GM18868 (cell line): ENCODE results near the gene JMJD8.

ENCODE experiments used
- ATAC-seq: cut with Tn5 transposase; IDR thresholded peaks from one replicate; pipeline ENCODE4 v1.9.1; 2021; ENCODE audit warnings: mild to moderate bottlenecking, moderate library complexity; ENCODE audit not compliant: unreplicated experiment

The JMJD8 gene

GRCh38 chr16:644556-644955, 39.6 kb downstream of the JMJD8 start:
- no peak for ATAC-seq

GRCh38 chr16:643050-643368, 41.1 kb downstream of the JMJD8 start:
- ATAC-seq, result no peak

DNA sequence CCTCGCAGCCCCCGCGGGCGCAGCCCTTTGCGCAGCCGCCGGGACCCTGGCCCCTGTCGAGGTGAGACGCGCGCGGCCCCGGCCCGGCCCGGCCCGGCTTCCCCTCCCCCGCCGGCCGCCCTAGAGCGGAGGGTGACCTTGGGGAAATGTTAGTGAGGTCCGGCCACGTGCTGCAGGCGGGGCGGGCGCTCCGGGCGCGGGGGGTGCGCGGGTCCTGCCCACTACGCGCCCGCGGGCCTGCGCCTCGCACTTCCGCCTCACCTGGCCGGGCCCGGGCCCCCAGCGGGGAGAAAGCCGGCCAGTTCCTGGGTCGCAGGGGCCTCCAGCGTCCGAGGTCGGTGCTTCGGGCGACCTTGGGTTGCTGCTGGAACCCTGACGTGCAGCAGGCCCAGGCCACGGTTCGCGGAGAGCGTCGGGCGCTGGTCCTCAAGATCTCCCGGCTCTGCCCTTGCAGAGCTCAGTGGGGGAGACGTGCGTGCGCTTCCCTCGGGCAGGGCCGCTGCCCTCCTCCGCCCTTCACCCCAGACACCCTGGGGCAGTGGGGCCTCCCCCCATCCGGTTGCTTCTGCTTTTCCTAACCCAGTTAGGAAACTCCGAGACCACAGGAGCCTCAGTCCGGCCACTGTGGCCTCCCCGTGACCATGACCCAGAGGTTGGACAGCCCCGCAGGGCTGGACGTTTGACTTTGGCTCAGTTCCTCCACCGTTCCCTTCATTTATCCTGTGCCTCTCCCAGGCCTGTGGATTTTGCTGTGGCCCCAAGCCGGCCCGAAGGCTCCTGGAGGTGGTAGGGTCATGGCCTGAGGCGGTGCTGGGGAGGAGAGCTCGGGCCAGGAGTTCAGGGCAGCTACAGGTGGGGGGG, 41.7 kb downstream of the JMJD8 start:
- no peak for ATAC-seq

GRCh38 chr16:641326-642188, 42.6 kb downstream of the JMJD8 start, which contains the start of gene MCRIP2:
Gene MCRIP2, plus strand, starts transcription at chr16:641828. Its CDS starts 164 bp downstream, at chr16:641992.
- no peak for ATAC-seq

DNA sequence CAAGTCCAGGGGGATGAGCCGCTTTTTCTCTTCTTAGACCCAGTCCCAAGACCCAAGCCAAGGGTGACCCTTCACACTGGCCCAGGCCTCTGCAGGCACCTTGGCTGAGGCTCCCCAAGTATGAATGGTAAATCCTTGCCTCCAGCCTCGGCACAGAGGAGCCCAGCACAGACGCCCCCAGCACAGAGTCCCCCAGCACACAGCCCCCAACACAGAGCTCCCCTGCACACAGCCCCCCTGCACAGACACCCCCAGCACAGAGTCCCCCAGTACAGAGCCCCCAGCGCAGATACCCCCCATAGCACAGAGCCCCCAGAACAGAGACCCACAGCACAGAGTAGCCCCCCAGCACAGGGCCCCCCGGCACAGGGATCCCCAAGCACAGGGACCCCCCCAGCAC, 43.5 kb downstream of the JMJD8 start:
- ATAC-seq, result no peak

- ATAC-seq, result no peak
These were observed 45.3 kb downstream of the JMJD8 start for GRCh38 chr16:638836-639235.

GRCh38 chr16:638034-638543, 46.0 kb downstream of the JMJD8 start:
- no peak for ATAC-seq

- no peak for ATAC-seq
These were observed 46.8 kb downstream of the JMJD8 start for GRCh38 chr16:637081-638018.

DNA sequence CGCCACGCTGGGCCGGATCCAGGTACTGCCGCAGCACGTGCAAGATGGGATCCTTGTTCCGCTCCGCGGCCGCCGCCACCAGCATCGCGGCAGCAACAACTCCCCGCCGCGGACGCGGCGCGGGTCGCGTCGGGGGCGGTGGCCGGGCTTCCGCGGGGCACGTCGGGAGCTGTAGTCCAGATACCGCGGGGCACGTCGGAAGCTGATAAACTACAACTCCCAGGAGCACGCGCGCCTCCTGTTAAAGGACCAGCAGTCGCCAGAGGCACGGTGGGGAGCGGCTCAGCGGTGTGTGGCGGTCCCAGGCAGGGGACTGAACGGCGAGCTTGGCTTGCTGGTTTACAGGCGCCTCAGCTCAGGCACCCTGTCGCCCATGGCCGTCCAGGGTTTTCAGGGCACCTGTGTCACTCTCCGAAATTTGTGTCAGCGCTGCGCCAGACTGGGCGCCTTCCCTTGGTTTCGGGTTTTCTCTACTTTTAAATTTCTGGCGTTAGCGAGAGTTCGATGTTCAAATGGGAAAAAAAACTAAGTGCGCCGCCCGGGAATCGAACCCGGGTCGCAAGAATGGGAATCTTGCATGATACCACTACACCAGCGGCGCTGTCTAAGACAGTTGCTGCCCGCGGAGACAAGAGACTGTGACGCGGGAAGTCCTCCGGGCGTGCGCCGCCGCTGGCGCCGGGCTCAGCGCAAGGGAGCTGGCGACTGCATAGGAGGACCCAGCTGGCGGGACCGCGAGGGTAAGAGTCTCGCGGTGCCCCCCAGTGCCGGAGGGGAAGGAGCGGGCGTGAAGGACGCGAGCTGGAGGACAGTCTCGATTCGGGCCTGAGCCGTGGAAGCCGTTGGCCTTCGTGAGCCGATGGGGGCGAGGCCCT, 47.7 kb downstream of the JMJD8 start, which contains the start of gene METTL26:
Gene METTL26 (minus strand): TSS at position 100 of the 875 bp plus-strand sequence. CDS start 15 bp downstream, at position 85.
- peak; percentile 75 for ATAC-seq

GRCh38 chr16:635573-636205, 48.4 kb downstream of the JMJD8 start:
- no peak for ATAC-seq

GRCh38 chr16:634996-635395, 49.1 kb downstream of the JMJD8 start:
- ATAC-seq, result no peak

DNA sequence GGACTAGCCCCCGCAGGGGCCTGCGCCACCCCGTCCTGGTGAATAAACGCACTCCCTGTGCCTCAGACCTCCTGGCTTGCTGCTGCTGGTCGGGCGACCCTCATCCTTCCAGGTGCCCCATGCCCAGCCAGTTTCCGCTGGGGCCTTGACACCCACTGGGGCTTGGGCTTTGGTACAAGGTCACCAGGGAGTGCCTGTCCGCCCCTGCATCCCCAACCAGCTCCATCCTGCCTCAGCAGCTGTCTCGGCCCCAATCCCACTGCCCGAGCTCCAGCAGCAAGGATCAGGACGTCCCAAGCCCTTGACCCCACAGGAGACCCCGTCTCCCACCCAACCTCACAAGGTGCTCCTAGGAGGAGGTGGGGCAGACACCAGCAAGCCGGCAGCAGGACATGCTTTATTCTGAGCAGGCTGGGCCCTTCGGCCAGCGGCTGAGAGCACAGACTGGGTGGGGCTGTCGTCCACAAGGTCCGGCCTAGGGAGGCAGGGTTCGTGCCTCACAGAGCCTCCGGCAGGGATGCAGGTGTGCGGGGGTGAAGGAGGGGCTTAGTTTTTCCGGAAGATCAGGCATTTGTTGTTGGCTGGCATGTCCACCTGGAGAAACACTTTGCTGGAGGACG, 50.0 kb downstream of the JMJD8 start:
- no peak for ATAC-seq

DNA sequence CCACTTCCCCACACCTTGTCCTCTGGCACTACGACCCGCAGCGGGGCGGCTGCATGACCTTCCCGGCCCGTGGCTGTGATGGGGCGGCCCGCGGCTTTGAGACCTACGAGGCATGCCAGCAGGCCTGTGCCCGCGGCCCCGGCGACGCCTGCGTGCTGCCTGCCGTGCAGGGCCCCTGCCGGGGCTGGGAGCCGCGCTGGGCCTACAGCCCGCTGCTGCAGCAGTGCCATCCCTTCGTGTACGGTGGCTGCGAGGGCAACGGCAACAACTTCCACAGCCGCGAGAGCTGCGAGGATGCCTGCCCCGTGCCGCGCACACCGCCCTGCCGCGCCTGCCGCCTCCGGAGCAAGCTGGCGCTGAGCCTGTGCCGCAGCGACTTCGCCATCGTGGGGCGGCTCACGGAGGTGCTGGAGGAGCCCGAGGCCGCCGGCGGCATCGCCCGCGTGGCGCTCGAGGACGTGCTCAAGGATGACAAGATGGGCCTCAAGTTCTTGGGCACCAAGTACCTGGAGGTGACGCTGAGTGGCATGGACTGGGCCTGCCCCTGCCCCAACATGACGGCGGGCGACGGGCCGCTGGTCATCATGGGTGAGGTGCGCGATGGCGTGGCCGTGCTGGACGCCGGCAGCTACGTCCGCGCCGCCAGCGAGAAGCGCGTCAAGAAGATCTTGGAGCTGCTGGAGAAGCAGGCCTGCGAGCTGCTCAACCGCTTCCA, 50.6 kb downstream of the JMJD8 start:
- ATAC-seq, result no peak

GRCh38 chr16:632486-633335, 51.4 kb downstream of the JMJD8 start:
- no peak for ATAC-seq

GRCh38 chr16:631808-632358, 52.3 kb downstream of the JMJD8 start:
- no peak for ATAC-seq
